Sigmoid colon (tissue), 4 donors: ENCODE results near the gene CEP170B.

Experiments
- POLR2A ChIP-seq, 2 donors: fragments of 450-650 bp; IDR thresholded peaks; one replicate each; pipeline ENCODE4 v1.6.1; 2016; ENCODE audit warnings: antibody characterized with exemption in 2 of 2, mild to moderate bottlenecking in 2 of 2, moderate library complexity in 2 of 2
- POLR2AphosphoS5 ChIP-seq, 4 donors: sonication (generic); formaldehyde crosslinking; IDR thresholded peaks; one replicate each; pipeline ENCODE4 v1.6.1; 2017; ENCODE audit warnings: antibody characterized with exemption in 4 of 4
- TF ChIP-seq, protein P1 (sequence below), 4 experiments: fragments of 450-650 bp in 3 of 4; fragments of 200-600 bp in 1 of 4; IDR thresholded peaks; one replicate each; pipeline ENCODE4 v1.5.1; 2016 to 2019; ENCODE audit warnings: antibody characterized with exemption in 4 of 4, mild to moderate bottlenecking in 3 of 4, moderate library complexity in 2 of 4

DNA sequence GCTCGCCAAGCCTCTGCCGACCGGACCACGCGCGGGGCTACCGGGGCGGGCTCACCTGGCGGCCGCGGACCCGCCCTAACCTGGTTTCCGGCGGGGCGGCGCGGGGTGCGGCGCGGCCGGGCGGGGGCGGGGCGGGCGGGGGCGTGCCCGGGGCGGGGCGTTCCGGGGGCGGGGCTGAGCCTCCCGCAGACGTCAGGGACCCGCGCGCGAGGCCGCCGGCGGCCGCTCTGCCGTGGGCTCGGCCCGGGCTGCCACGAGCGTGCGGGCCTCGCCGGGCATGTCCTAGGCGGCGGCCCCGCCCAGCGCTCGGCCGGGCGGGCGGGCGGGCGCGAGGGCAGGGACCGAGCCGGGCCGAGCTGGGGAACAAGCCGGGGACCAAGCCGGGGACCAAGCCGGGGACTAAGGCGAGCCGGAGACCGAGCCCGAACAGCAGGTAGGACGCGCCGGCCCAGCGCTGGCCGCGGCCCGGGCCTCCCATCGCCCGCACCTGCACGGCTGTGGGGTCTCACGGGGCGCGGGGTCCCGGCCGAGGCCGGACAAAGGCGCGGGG, at the start of gene CEP170B:
- TF ChIP-seq, protein P1, sequence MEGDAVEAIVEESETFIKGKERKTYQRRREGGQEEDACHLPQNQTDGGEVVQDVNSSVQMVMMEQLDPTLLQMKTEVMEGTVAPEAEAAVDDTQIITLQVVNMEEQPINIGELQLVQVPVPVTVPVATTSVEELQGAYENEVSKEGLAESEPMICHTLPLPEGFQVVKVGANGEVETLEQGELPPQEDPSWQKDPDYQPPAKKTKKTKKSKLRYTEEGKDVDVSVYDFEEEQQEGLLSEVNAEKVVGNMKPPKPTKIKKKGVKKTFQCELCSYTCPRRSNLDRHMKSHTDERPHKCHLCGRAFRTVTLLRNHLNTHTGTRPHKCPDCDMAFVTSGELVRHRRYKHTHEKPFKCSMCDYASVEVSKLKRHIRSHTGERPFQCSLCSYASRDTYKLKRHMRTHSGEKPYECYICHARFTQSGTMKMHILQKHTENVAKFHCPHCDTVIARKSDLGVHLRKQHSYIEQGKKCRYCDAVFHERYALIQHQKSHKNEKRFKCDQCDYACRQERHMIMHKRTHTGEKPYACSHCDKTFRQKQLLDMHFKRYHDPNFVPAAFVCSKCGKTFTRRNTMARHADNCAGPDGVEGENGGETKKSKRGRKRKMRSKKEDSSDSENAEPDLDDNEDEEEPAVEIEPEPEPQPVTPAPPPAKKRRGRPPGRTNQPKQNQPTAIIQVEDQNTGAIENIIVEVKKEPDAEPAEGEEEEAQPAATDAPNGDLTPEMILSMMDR (IDR thresholded peaks at IDR 0.05) = no peak
- TF ChIP-seq POLR2A (IDR thresholded peaks at IDR 0.05) = no peak
- TF ChIP-seq POLR2AphosphoS5 (IDR thresholded peaks at IDR 0.05) = peak in 2 of 4 donors; percentile 11 to 24
